HCT116 (cell line): ENCODE measurements around the gene PLAGL1.

Source experiments
- CTCF ChIP-seq, 3 experiments: fragments of 200-600 bp in 1 of 3; sonication (generic) in 1 of 3; IDR thresholded peaks in 2 of 3; conservative IDR thresholded peaks in 1 of 3; 2 replicates each; pipeline ENCODE4 v1.5.1; 2012 to 2017; ENCODE audit warnings: low read depth in 2 of 3, low read length in 2 of 3, antibody characterized with exemption in 1 of 3, borderline replicate concordance in 1 of 3, control low read depth in 1 of 3, mild to moderate bottlenecking in 1 of 3, mixed read lengths in 1 of 3, mixed run types in 1 of 3, moderate library complexity in 1 of 3; ENCODE audit not compliant: insufficient read depth in 1 of 3
- MAX ChIP-seq: IDR thresholded peaks from 2 replicates; pipeline ENCODE4 v1.6.1; 2012
- POLR2A ChIP-seq: IDR thresholded peaks from 2 replicates; pipeline ENCODE4 v1.7.0; 2011; ENCODE audit warnings: borderline replicate concordance; ENCODE audit not compliant: insufficient read depth, insufficient read length; ENCODE audit errors: extremely low read depth
- ZNF274 ChIP-seq: fragments of 200-500 bp; sonication (Bioruptor generic); IDR thresholded peaks from 2 replicates; pipeline ENCODE4 v1.6.1; 2014; ENCODE audit warnings: mild to moderate bottlenecking, low read depth, low read length, inconsistent platforms

GRCh38 chr6:144049386-144049785 is 41.3 kb upstream of the PLAGL1 start:
- TF ChIP-seq CTCF (IDR thresholded peaks at IDR 0.05 in 2 of 3, conservative IDR thresholded peaks at IDR 0.05 in 1 of 3; ENCODE audit: borderline replicate concordance in 1 of 3, insufficient read depth in 1 of 3, low read depth in 2 of 3, low read length in 2 of 3): no peak
- no peak for TF ChIP-seq ZNF274
- TF ChIP-seq MAX: no peak
- TF ChIP-seq POLR2A: no peak
